AG04450 (cell line): Measurements from ENCODE around the gene ASAP3. TPM values are rescaled to one million over a fixed set of nuclear protein-coding genes. Genes with fewer than 3 reads are reported as not detected.

Experiments
- CTCF ChIA-PET: fragments of 300-600, 350-600 bp; formaldehyde crosslinking; extraction: SDS; loops from one replicate; lab custom pipeline; 2022; ENCODE audit warnings: antibody characterized with exemption, inconsistent platforms; lab: Charles Lee
- POLR2A ChIA-PET: fragments of 350-600 bp; formaldehyde crosslinking; extraction: SDS; loops from one replicate; lab custom pipeline; 2021; ENCODE audit warnings: antibody characterized with exemption, inconsistent platforms; lab: Yijun Ruan, JAX
- DNase-seq: peaks from one replicate; pipeline ENCODE4 v3.0.0-alpha.2; 2011; ENCODE audit warnings: low read depth, low spot score
- H3K27ac ChIP-seq: one replicate; pipeline ENCODE4 v1.5.1; 2012; ENCODE audit warnings: low read depth, low read length, control low read depth
- H3K27me3 ChIP-seq: one replicate; pipeline ENCODE4 v1.6.0; 2012; ENCODE audit warnings: low read length; ENCODE audit not compliant: control insufficient read depth, insufficient read depth
- H3K4me3 ChIP-seq: 2 replicates; pipeline ENCODE4 v1.5.1; 2011; ENCODE audit warnings: mild to moderate bottlenecking, low read depth, low read length, control low read depth
- H3K9me3 ChIP-seq: 2 replicates; pipeline ENCODE4 v1.5.1; 2012; ENCODE audit warnings: low read length; ENCODE audit not compliant: control insufficient read depth, insufficient read depth
- CTCF ChIP-seq: IDR thresholded peaks from 2 replicates; pipeline ENCODE4 v1.5.1; 2011; ENCODE audit warnings: low read depth, low read length, control low read depth, inconsistent platforms
- polyA minus RNA-seq: library from RNA; depleted of rRNA, polyadenylated mRNA; stranded (reverse); fragments of >200 nt; gene quantifications from 2 replicates; pipeline ENCODE4 v1.2.3, GENCODE V29; 2011; rRNA and poly(A)+ RNA removed
- polyA plus RNA-seq: library from polyadenylated mRNA; depleted of rRNA; stranded (reverse); fragments of >200 nt; gene quantifications from 2 replicates; pipeline ENCODE4 v1.2.3, GENCODE V29; 2011; rRNA removed

ASAP3 gene
- polyA plus RNA-seq (25.5 and 29.9 TPM in 2 replicates), polyA minus RNA-seq (37.7 and 44.5 TPM in 2 replicates)

DNA sequence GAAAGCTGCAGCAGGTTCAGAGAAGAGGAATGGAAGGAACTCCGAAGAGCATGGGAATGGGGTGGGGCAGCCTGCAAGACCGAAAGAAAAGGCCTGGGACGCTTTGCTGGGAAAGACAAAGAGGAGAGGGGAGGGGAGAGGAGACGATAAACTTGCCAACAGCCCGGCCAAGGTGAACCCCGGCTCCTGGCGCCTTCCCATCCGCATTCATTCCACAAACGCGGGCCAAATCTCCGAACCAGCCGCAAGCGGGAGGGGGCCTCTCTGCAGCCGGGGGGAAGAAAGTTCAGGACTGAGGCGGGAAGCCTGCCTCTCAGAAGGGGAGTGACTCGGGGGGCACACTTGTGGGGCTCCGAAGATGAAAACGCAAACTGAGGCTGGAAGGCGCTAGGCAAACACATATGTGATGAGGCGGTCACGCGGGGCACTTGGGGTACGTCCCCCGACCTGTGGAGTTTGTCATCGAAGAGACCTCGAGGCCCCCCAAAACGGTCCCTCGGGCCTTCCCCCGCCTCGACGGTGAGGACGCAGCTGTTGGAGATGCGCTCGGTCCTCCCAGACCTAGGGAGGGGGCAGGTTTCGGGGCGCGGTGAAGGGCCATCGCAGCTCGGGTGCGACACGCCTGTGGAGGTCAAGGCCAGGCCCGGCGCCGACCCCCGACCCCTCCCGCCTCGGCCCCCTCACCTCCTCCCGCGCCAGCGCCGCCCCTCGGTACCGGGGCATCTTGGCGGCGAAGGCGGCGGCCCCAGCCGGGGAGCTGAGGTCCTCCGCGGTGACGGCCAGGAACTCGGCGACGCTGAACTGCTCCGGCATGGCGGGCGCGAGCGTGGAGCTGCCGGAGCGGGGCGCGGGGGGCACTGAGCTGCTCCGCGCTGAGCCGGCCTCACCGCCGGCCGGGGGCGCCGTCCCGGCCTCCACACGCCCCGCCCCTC is at the start of gene ASAP3:
Gene ASAP3, minus strand, starts transcription at position 859 of the 932 bp plus-strand sequence. Its CDS starts 46 bp downstream, at position 813.
- DNase-seq: no peak
- ChIA-PET CTCF (interaction anchor here (0.6 to 6.9 kb wide), 6 partner anchors 13 to 154 kb away, joined by 3 to 71 read pairs (median 4); no protein-coding TSS in a partner anchor), POLR2A (interaction anchor here (0.6 to 2.7 kb wide), 10 partner anchors 8 to 208 kb away, joined by 3 to 13 read pairs (median 5); partner anchors contain the start of genes E2F2, HNRNPR and RPL11)
- Histone ChIP-seq H3K27me3 (no peaks in the 10 kb centered on the region), H3K4me3 (peak within 1 kb of the TSS; percentile 81), H3K27ac (peak within 1 kb of the TSS; percentile 70), H3K9me3 (no peaks in the 10 kb centered on the region)
- no peak; the same call in 1 of the 2 replicates for TF ChIP-seq CTCF

DNA sequence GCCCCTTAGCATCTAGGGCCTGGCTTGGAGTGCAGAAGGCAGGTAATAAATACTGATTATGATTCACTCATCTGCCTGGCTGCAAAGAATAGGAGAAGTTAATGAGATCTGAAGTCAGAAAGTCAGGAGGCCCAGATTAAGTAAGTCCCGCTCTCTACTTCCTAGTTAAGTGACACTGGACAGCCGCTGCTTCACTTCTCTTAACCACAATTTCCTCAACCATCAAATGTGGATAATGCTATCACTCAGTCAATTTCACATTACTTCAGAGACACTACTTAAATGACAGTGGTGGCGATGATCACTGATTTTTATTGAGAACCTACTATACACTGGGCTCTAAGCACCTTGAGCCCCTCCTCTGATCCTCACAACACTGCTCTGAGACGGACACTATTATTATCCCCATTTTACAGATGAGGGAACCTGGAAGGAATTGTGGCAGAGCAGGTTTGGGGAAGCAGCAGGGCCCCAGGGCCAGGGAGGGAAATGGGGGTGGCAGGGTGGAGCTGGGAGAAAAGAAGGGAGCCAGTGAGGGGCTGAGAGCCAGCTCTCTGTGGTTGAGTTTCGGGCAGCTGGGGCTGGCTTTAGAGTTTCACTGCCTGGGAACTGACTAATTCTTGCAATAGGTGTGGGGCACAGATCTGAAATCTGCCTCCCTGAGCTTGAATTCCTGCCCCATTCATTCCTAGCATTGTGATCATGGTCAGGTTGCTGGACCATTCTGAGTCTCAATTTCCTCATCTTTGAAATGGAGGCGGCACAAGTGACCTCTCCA is 49.5 kb upstream of the ASAP3 start:
- no peak for DNase-seq
- Histone ChIP-seq H3K4me3 (no peak overlapping the region), H3K9me3 (no peaks in the 10 kb centered on the region), H3K27me3 (no peaks in the 10 kb centered on the region), H3K27ac (no peak overlapping the region)
- POLR2A ChIA-PET: no interaction called here
- CTCF ChIA-PET: no interaction called here
- no peak for TF ChIP-seq CTCF

- POLR2A ChIA-PET: interaction anchor here (0.7 to 0.9 kb wide), 3 partner anchors 24 to 187 kb away, joined by 4 to 8 read pairs (median 6); partner anchors contain the start of gene HNRNPR
- Histone ChIP-seq H3K27ac (peak overlapping the region; percentile 21), H3K4me3 (peak overlapping the region; percentile 49), H3K9me3 (no peaks in the 10 kb centered on the region), H3K27me3 (no peaks in the 10 kb centered on the region)
- CTCF ChIA-PET: interaction anchor here (0.7 to 2.0 kb wide), 5 partner anchors 8 to 223 kb away, joined by 3 to 13 read pairs (median 7); no protein-coding TSS in a partner anchor
- DNase-seq: no peak
- no peak for TF ChIP-seq CTCF
Observed at GRCh38 chr1:23531562-23532094, 47.6 kb upstream of the ASAP3 start.

- no peak for TF ChIP-seq CTCF
- Histone ChIP-seq H3K9me3 (no peaks in the 10 kb centered on the region), H3K4me3 (peak within 1 kb of the TSS; percentile 69), H3K27ac (peak within 1 kb of the TSS; percentile 21), H3K27me3 (no peaks in the 10 kb centered on the region)
- peak; percentile 56 for DNase-seq
- CTCF ChIA-PET: interaction anchor here (0.7 to 2.9 kb wide), 6 partner anchors 9 to 224 kb away, joined by 3 to 19 read pairs (median 8); no protein-coding TSS in a partner anchor
- POLR2A ChIA-PET: interaction anchor here (0.7 to 0.9 kb wide), 4 partner anchors 24 to 186 kb away, joined by 3 to 8 read pairs (median 5); partner anchors contain the start of genes ASAP3 and HNRNPR
Observed at GRCh38 chr1:23530747-23531561, 47.0 kb upstream of the ASAP3 start, which contains the start of gene E2F2. Gene E2F2 (minus strand): TSS chr1:23531233. CDS start chr1:23530793, 440 bp downstream.
